Stimulated activated CD8-positive, alpha-beta memory T cell treated with anti-CD3 and anti-CD28 coated beads, Interleukin-7, amount 100 ng/mL, for 4 hours (primary cell): ENCODE data around the gene AQP5.

Source experiments
- DNase-seq, 2 donors: peaks; one replicate each; pipeline ENCODE4 v3.0.0-alpha.2; 2020; ENCODE audit warnings: low read depth in 2 of 2

The AQP5 gene

DNA sequence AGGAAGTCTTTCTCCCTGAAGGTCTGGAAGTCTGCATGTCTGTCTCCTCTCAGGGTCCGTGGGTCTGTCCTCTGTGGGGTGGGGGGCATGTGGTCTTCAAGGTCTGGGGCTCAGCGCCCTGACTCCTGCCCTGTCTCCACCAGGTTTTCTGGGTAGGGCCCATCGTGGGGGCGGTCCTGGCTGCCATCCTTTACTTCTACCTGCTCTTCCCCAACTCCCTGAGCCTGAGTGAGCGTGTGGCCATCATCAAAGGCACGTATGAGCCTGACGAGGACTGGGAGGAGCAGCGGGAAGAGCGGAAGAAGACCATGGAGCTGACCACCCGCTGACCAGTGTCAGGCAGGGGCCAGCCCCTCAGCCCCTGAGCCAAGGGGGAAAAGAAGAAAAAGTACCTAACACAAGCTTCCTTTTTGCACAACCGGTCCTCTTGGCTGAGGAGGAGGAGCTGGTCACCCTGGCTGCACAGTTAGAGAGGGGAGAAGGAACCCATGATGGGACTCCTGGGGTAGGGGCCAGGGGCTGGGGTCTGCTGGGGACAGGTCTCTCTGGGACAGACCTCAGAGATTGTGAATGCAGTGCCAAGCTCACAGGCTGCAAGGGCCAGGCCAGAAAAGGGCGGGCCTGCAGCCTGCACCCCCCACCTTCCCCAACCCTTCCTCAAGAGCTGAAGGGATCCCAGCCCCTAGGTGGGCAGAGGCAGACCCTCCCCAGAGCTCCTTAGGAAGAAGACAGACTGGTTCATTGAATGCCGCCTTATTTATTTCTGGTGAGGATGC is 3.4 kb downstream of the AQP5 start:
- no peak for DNase-seq

DNA sequence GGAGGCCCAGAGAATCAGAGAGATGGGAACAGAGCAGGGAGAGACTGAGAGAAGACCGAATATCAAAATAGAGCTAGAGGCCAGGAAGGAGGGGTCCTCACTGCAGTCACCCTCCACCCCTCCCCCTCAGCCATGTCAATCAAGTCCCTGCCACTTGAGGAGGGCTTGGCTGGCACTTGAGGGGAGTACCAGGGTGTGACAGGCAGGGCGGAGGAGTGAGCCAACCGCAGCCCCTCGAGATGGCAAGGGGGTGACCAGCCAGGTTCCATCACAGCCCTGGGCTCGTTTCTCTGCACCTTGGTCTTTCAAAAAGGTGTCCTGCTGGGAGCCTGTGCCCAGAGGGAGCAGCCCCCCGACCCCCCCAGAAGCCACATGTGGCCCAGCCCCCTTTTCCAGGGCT is 4.2 kb downstream of the AQP5 start:
- no peak for DNase-seq

DNA sequence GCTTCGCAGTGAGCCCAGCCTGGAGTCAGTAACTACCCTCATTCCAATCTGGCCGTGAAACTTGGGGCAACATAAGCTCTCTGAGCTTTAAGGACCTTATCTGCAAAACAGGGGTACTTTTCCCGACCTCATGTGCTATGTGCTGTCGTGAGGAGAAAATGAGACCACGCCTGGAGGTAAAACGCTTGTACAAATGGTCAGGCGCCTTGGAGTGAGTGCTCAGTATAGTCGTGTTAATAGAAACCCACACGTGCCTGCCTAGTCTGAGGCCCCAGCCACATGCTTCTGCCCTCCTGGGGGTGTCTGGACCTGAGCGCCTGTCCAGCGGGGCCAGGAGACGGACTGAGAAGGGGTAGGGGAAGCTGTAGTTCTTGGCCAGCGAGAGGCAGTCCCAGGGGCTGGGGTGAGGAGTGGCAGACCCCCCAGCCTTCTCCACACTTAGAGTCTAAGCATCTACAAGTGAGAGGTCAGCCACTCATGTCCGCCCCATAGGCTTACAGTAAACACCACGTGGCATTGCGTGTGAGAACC is 4.9 kb downstream of the AQP5 start:
- no peak for DNase-seq

DNA sequence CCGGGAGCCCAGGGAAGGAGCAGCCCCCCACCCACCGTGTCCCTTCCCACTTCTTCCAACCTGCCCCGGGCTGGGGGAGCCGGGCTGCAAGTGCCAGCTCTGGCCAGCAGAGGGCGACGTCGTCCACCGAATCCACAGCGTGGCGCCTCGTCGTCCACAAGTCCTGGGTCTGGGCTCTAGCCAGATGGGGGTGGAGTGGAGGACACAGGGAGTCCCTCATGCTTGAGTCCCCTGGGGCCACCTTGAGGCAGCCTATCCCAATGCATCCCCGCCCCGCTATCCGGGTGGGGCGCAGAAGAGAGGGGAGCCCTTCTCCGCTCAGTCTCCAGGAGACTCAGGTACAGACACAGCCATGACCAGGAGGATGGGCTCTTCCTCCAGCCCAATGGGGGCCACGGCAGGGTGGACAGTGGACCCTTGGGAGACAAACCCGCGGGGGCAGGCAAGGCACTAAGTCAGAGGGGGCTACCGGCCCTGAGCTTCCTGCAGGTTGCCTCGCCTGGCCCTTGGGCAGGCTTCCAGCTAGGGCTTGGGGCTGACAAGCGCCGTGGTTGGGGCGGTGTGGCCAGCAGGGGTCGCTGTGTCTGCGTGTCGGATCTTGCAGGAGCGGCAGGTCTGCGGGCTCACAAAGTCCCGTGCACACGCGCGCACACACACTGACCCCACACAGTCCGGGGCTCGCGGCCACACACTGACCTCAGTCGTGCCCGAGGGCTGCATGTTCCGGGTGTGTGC is 5.5 kb downstream of the AQP5 start:
- DNase-seq = peak; percentile 77 to 78

DNA sequence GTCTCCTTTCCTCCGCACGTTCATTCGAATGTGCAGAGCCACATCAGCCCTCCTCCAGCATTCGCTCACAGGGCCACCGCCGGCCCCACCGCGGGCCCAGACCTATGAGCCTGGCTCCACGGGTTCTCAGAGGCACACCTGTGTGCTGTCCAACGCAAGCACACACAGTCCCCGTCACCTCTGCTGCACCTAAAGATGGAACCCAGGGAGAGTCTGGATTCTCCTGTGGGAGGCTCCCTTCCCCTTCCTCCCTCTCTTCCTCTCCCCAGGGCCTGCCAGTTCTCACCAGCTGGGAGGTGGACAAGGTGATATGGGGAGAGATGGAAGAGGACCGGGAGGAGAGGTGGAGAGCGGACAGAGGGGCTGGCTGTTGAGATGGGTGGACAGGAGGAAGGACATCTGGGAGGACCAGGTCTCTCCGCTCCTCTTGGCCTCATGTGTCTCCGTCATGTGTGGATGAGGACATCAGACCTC is 6.1 kb downstream of the AQP5 start:
- DNase-seq = no peak

DNA sequence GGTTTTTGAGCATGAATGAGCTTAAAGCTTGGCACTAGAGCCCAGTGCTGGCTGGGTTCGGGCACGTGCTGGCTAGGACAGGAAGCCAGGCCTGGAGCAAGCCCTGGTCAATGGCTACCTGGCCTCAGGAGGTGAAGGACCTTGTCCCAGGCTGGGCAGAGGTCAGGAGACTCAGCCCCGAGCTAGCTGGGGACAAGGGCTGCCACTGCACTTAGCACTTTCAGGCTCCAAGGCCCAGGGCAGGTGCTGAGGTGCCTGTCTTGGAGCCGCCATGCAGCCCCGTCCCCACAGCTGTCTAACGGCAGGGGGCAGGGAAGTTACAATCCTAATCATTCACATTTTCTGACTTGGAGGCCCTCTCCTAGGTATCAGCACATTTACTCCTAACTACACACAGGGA is 6.8 kb downstream of the AQP5 start:
- no peak for DNase-seq

DNA sequence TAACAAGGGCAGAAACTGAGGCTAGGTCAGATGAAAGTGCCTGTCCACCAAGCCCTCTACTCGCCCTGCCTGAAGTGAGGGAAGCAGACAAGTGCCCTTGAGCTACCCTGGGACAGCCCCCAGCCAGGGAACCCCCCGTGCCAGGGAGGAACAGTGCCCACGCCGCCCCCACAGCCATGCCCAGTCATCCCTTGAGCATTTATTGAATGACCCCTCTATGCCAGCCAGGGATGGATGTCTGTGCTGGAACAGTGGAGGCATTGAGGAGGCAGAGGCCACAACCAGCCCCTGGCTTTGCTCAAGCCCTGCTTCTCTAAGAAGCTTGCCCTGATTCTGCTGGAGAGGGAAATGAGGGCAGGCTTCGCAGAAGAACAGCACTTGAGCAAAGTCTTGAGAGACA is 7.4 kb downstream of the AQP5 start:
- no peak for DNase-seq

DNA sequence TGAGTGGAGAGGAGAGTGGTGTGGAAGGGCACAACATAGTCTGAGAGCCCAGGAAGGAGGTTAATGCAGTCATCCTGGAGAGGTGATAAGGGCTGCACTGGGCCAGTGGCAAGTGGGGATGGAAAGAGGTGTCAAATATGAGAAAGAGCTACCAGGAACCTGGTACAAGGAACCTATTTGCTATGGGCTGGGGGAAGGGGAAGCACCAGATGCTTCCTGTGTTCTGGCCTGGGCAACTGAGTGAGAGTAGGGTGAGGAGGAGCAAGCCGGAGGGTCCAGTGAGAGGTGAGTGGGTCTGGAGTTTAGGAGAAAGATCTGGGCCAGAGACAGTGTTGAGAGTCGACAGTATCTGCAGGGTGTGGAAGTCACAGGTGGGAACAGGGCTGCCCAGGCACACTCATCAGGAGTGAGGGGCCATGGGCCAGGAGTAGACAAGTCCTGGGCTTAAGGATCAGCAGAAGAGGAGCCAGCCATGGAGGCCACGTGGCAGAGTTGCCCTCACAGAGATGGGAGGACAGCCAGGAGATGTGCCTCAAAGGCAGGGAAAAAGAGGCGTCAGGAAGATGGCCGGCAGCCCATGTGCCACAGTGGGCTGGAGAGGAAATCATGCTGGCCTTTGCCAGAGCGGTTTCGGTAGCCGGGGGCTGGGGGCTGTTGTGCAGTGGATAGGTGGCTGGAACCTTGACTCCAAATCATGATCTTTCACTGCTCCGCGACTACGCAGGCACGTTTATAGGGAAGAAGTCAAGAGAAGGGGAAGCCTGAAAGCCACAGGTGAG is 8.2 kb downstream of the AQP5 start:
- DNase-seq = no peak

DNA sequence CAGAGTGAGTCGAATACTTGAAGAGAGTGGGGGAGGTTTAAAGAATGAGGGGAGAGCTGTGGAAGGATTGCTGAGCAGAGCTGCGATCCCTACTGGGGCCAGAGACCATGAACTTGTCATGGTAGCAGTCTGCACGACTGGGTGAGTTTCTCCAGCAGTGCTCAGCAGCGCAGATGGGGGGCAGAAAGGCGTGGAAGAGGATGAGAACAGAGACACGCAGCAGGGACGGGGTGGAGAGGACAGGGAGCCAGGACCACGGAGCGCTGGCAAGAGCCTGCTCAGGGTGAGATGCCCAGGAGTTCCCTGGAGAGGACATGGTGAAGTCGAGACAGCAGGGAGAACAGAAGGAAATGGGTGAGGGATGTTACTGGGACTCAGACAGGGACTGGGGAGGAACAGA is 9.0 kb downstream of the AQP5 start:
- no peak for DNase-seq

DNA sequence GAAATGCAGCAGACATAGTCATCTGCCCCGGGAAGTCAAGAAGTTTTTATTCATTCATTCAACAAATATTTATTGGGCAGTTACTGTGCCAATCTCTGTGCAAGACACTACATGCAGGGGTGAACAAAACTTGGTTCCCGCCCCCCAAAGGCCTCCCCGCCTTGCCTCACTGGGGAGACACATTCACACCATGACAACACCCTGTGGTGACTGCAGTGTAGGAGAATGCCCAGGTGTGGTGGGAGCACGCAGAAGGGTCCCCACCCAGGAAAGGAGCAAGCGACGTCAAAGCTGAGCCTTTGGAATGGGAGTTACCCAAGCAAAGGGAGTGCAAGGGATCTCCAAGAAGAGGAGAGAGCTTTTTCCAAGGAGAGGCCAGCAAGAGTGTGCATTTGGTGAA is 9.5 kb downstream of the AQP5 start:
- no peak for DNase-seq

DNA sequence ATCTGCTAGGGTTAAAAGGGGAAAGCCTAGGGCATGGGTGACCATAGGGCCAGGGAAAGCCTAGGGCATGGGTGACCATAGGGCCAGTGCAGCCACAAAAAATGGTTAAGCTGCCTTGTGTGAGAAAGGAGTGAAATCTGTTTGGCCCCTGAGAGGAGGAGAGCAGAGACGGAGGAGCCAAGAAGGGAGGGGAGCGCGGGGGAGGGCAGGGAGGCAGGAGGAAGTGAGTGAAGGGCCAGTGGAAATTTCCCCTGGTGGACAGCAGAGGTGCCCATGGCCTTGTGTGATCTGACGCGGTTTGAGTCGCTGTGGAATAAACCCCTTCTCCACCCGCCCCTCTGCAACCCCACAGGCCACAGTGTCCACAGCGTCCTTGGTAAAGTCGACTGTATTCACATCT is 10.5 kb downstream of the AQP5 start:
- no peak for DNase-seq

DNA sequence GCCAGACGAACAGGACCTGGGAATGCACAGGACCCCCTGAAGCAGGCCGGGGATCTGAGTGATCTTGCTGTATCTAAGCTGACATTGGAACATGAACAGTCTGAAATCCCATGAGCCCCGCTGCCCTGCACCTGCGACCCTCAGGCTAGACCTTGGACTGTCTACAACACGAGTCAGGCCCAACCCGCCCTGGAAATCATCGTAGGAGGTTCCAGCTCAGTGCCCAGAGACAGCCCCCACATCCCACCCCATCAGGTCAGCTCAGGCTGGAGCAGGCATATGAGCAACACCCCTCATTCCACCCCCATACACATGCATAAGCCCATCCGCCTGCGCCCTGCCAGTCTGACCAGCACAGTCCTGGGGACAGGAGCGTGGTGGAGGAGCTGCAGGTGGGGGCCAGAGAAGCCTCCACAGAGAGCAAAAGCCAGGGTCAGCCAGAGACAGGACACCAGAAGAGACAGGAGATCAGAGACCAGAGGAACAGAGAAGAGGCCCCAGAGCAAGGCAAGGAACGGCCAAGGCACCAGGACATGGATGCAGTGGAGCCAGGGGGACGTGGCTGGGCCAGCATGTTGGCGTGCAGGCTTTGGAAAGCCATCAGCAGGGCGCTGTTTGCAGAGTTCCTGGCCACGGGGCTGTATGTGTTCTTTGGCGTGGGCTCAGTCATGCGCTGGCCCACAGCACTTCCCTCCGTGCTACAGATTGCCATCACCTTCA is 11.1 kb downstream of the AQP5 start, which contains the start of gene AQP6:
Gene AQP6 (plus strand): TSS at position 307 of the 720 bp plus-strand sequence. CDS start 227 bp downstream, at position 534.
- no peak for DNase-seq

DNA sequence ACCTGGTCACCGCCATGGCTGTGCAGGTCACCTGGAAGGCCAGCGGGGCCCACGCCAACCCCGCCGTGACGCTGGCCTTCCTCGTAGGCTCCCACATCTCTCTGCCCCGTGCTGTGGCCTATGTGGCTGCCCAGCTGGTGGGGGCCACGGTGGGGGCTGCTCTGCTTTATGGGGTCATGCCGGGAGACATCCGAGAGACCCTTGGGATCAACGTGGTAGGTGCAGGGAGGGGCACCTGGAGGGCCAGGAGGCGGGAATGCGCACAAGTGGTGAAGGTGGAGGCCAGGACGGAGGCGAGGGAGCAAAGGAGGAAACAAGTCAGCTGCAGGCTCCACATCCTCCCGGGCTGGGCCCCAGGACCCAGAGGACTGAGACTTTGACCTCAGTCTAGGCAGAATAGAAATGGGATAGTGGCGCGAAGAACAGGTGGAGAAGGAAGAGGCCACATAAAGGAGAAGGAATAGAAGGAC is 11.7 kb downstream of the AQP5 start:
- no peak for DNase-seq

DNA sequence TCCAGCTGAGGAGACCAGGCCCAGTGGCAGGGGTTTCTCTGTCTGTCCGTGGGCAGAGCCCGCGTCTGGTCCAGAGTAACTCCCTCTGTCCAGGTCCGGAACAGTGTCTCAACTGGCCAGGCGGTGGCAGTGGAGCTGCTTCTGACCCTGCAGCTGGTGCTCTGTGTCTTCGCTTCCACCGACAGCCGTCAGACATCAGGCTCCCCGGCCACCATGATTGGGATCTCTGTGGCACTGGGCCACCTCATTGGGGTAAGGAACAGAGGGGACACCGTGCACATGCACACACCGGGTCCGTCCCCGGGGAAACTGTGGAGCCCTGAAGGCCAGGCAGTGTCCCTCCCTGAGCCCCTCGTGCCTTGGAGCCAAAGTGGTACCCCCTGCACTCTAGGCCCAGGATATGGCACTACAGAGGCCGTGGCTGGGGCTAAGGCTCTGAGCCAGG is 12.6 kb downstream of the AQP5 start:
- DNase-seq = no peak

DNA sequence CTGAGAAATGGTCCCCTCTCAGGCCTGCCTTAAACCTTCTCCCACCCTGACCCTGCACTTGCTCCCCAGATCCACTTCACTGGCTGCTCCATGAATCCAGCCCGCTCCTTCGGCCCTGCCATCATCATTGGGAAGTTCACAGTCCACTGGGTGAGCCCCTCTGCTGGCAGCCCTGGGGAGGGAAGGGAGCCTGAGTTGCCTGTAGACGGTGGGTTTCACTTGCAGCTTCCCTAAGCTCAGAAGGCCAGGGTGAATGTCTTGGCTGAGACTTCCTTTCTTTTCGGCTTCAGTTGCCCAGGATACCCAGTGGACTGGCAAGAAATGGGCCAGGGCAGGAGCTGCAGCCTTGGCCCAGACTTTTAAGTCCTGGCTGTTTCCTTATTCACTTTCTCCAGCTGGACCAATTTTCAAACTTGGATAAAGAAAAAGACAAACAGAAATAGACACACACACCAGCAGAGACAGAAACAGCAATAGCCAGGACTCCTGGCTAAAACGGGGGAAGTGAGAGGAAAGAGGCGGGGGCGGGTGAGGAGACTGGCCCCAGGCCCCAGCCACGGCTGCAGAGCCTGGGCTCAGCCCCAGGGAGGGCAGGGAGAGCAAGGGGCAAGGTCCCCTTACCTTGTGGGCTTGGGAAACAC is 13.1 kb downstream of the AQP5 start:
- DNase-seq = no peak

DNA sequence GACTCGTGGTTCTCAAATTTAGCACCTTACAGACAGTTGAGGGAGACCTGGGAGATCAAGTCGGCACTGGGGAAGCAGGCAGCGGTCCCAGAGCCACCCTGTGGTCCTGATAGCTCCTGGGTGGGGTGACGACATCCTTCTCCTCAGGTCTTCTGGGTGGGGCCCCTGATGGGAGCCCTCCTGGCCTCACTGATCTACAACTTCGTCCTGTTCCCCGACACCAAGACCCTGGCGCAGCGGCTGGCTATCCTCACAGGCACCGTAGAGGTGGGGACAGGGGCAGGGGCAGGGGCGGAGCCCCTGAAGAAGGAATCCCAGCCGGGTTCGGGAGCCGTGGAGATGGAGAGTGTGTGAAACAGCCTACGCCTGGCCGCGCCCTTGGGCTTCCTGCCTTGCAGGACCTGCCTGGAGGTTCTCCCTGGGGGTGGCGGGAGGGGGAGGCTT is 13.7 kb downstream of the AQP5 start:
- DNase-seq = no peak

DNA sequence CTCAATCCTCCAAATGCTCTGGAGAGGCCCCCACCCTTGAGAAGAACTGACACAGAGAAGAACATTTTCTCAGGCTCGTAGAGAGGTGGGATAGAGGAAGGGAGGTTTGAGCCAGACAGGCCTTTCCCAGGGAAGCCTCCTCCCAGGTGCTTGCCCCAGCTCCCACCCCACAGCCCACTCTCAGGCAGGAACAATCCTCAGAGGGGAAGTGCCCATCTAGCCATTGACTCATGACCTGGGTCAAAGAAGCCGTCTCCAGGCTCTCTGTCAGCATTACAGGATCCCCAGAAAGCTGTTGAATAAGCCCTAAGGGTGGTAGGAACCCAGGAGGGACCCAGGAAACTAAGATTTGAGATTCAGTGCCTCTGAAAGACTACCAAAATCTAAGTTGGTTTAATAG is 14.9 kb downstream of the AQP5 start:
- no peak for DNase-seq

DNA sequence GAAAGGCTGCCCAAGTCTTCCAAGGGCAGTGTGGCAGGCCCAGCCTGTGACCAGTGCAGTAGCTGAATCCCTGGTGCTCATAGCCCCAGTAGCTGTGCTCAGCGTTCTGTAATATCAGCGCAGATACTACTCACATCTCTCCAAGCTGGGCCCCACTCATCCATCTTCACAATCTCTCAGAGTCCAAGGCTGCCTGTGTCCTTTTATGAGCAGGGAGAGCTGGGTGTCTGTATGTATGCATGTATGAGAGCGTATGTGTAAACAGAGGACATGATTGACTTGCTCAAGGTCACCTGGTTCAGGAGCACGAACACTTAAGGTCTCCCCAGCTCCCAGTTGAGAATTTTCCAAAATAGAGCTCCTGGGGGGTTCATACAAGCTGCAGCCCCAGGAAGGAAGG is 16.5 kb downstream of the AQP5 start:
- no peak for DNase-seq

DNA sequence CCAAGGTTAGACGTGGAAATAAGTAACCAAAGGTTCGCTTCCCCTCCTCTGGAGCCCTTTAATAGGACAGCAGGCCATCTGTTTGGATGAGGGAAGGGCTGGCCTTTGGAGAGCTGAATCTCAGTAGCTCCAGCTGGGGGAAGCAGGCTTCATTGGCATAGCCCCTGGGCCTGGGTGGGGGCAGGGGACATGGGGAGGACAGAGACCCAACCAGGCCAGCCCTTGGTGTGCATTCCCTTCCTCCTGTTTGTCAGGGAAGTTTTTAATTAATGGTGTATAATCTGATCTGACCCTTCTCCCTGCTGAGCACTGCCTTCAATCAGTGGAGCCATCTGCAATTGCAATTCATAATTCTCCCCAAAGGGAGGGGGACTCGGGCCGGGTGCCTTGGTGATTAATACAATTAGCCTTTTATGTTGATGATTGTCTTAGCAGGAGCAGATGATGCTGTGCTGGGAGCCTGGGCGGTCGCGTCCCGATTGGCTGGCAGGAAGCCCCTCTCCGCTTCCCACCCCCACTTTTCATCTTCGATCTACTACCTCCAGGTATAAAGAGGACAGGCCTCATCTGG is 17.4 kb downstream of the AQP5 start:
- DNase-seq = no peak

DNA sequence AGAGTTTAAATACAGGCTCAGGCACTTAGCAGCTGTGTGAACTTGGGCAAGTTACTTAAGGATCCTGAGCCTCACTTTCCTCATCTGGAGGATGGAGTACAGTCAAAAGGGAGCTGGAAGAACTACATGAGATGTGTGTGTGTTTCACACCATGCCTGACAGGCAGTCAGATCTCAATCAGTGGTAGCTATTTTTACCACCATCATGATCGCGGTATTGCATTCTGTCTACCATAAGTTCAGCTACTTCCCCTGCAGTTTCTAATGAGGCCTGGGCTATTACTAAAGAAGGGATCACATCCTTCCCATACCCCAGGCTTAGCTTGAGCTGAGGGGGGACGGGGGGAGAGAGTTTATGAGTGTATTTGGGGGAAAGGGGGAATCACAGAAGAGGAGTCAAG is 18.1 kb downstream of the AQP5 start:
- no peak for DNase-seq
